K562 (cell line): ENCODE data around the gene RNASEH2A. TPM values are rescaled to one million over a fixed set of nuclear protein-coding genes. Genes with fewer than 3 reads are reported as not detected.
A peak's percentile ranks its signal among the peaks of the same experiment; 100 is the strongest.

Experiments
- ASH1L ChIP-seq: fragments of 450-650 bp; IDR thresholded peaks from 2 replicates; pipeline ENCODE4 v1.6.1; 2018; ENCODE audit warnings: borderline replicate concordance, mild to moderate bottlenecking, low read depth; ENCODE audit not compliant: partially characterized antibody
- CHD1 ChIP-seq: fragments of 200-600 bp; sonication (generic); IDR thresholded peaks from one replicate; pipeline ENCODE4 v1.6.1; 2012; ENCODE audit warnings: mild to moderate bottlenecking, moderate library complexity, low read length, inconsistent platforms
- CREB3L1 ChIP-seq: fragments of 450-650 bp; IDR thresholded peaks from 2 replicates; pipeline ENCODE4 v1.6.1; 2014; ENCODE audit warnings: low read depth, mild to moderate bottlenecking, moderate library complexity, borderline replicate concordance
- E2F5 ChIP-seq: sonication (generic); formaldehyde crosslinking; IDR thresholded peaks from 2 replicates; pipeline ENCODE4 v1.8.0; 2022; ENCODE audit warnings: mild to moderate bottlenecking, missing genetic modification reagents
- EWSR1 ChIP-seq: fragments of 450-650 bp; IDR thresholded peaks from 2 replicates; pipeline ENCODE4 v1.6.1; 2018; ENCODE audit warnings: borderline replicate concordance, mild to moderate bottlenecking, low read depth, moderate library complexity; ENCODE audit not compliant: partially characterized antibody
- FOXK2 ChIP-seq, 2 experiments: fragments of 450-650 bp; IDR thresholded peaks in 1 of 2; conservative IDR thresholded peaks in 1 of 2; 2 replicates each; pipeline ENCODE4 v1.6.1; 2016; ENCODE audit warnings: low read depth in 2 of 2, mild to moderate bottlenecking in 1 of 2
- FOXP1 ChIP-seq: sonication (generic); formaldehyde crosslinking; IDR thresholded peaks from 2 replicates; pipeline ENCODE4 v1.8.0; 2022; ENCODE audit warnings: mild to moderate bottlenecking, missing genetic modification reagents
- HNRNPUL1 ChIP-seq: fragments of 200-400 bp; formaldehyde crosslinking; IDR thresholded peaks from 2 replicates; pipeline ENCODE4 v1.6.1; 2017; ENCODE audit warnings: low read length
- JUN ChIP-seq, 2 experiments: sonication (generic) in 1 of 2; formaldehyde crosslinking in 1 of 2; IDR thresholded peaks; 2 replicates each; pipeline versions ENCODE4 v1.6.1 to v1.8.0; 2012 to 2022; ENCODE audit warnings: borderline replicate concordance in 2 of 2, mild to moderate bottlenecking in 2 of 2, improper control_type of control experiment in 1 of 2, low read depth in 1 of 2, low read length in 1 of 2, missing genetic modification reagents in 1 of 2
- L3MBTL2 ChIP-seq: fragments of 450-650 bp; IDR thresholded peaks from 2 replicates; pipeline ENCODE4 v1.6.1; 2016; ENCODE audit warnings: mild to moderate bottlenecking, moderate library complexity
- NUFIP1 ChIP-seq: fragments of 450-650 bp; IDR thresholded peaks from 2 replicates; pipeline ENCODE4 v1.6.1; 2018; ENCODE audit not compliant: partially characterized antibody
- TAF15 ChIP-seq: fragments of 200-400 bp; formaldehyde crosslinking; IDR thresholded peaks from 2 replicates; pipeline ENCODE4 v1.6.1; 2017; ENCODE audit warnings: mild to moderate bottlenecking, low read depth, low read length, moderate library complexity
- ZNF644 ChIP-seq: fragments of 200-800 bp; sonication (Bioruptor generic); IDR thresholded peaks from 2 replicates; pipeline ENCODE4 v1.6.1; 2016; ENCODE audit warnings: low read depth, missing genetic modification characterization, missing compliant biosample characterization
- ZNF79 ChIP-seq: fragments of 250-450 bp; sonication (Bioruptor Pico); IDR thresholded peaks from 2 replicates; pipeline ENCODE4 v1.4.0; 2020; ENCODE audit warnings: low read depth, mild to moderate bottlenecking, moderate library complexity
- polyA plus RNA-seq, 8 experiments: library from polyadenylated mRNA; depleted of rRNA in 4 of 8; stranded (reverse) in 5 of 8; unstranded in 3 of 8; fragments of >200 nt; fragmentation: Nextera tagmentation in 2 of 8; fragmentation: Illumina TruSeq in 1 of 8; extraction: Ambion mirVana in 2 of 8; extraction: Trizol in 1 of 8; gene quantifications; 2 replicates each; pipeline versions ENCODE4 v1.2.1 to v1.2.3, GENCODE V29; 2011 to 2014; ENCODE audit warnings: inconsistent platforms in 1 of 8, missing spikeins in 1 of 8
- total RNA-seq, 7 experiments: library from RNA; depleted of rRNA in 6 of 7; stranded (reverse); fragments of >200 nt in 6 of 7; fragmentation: Illumina TruSeq in 2 of 7; extraction: Trizol in 2 of 7; gene quantifications; 2 replicates each; pipeline versions ENCODE4 v1.2.1 to v1.2.3, GENCODE V29; 2011 to 2021; ENCODE audit warnings: low replicate concordance in 1 of 7
- TF ChIP-seq, protein P1 (sequence below), 3 experiments: fragments of 200-800 bp in 1 of 3; sonication (Bioruptor generic) in 1 of 3; sonication (generic) in 1 of 3; formaldehyde crosslinking in 1 of 3; IDR thresholded peaks; 2 replicates each; pipeline versions ENCODE4 v1.6.1 to v1.8.0; 2016 to 2022; ENCODE audit warnings: mild to moderate bottlenecking in 2 of 3, missing compliant biosample characterization in 2 of 3, missing genetic modification characterization in 2 of 3, missing genetic modification reagents in 1 of 3

RNASEH2A gene
- total and polyA plus RNA-seq, 9 of the 15 experiments (the other 6 are each of a cell fraction or from before 2014, with no cell fraction given) = 22.3 to 78.0 (median 61.7) TPM

- TF ChIP-seq E2F5 = peak; percentile 5; the same call in 1 of the 2 replicates
- TF ChIP-seq CREB3L1 = 0 out of 2 replicates have a peak, but pooled peaks have one; percentile 0
- 0 out of 2 replicates have a peak, but pooled peaks have one; percentile 21 for TF ChIP-seq FOXP1 (CRISPR knock-in tag)
- TF ChIP-seq, protein P1, sequence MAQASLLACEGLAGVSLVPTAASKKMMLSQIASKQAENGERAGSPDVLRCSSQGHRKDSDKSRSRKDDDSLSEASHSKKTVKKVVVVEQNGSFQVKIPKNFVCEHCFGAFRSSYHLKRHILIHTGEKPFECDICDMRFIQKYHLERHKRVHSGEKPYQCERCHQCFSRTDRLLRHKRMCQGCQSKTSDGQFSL (CRISPR knock-in tag; IDR thresholded peaks at IDR 0.05) = peak; percentile 75
- TF ChIP-seq, protein P1 (tag; IDR thresholded peaks at IDR 0.05) = no peak
- no peak for TF ChIP-seq ASH1L
- peak; percentile 48 for TF ChIP-seq CHD1
- TF ChIP-seq HNRNPUL1 = no peak
- no peak for TF ChIP-seq NUFIP1
- TF ChIP-seq JUN (IDR thresholded peaks at IDR 0.05; ENCODE audit: borderline replicate concordance, low read depth, low read length) = no peak
- TF ChIP-seq JUN (CRISPR knock-in tag; IDR thresholded peaks at IDR 0.05; ENCODE audit: borderline replicate concordance) = peak; percentile 71; the same call in 1 of the 2 replicates
- no peak for TF ChIP-seq ZNF79 (CRISPR knock-in tag)
- TF ChIP-seq L3MBTL2 = 0 out of 2 replicates have a peak, but pooled peaks have one; percentile 3
- TF ChIP-seq ZNF644 (tag) = no peak
- TF ChIP-seq TAF15 = peak; percentile 3; the same call in 1 of the 2 replicates
- no peak for TF ChIP-seq EWSR1
- no peak for TF ChIP-seq FOXK2 (conservative IDR thresholded peaks at IDR 0.05 in 1 of 2, IDR thresholded peaks at IDR 0.05 in 1 of 2; ENCODE audit: low read depth in 2 of 2)
Measured at GRCh38 chr19:12792853-12793289, 13.5 kb upstream of the RNASEH2A start (continued).
